ENCODE results near the gene TFAP2A. TPM values are rescaled to one million over a fixed set of nuclear protein-coding genes. Genes with fewer than 3 reads are reported as not detected.

TFAP2A gene
- total RNA-seq, 5 donors from 2014 or later (not counting 1 experiment from before 2014, with no cell fraction given) = 0.15 to 0.69 (median 0.28) TPM; not detected in 2

GRCh38 chr6:10446548-10446947 is 31.7 kb upstream of the TFAP2A start:
- no peak overlapping the region for H3K27ac Mint-ChIP-seq
- CTCF ChIA-PET = interaction anchor here in 1 of 2 donors (0.6 kb wide), 2 partner anchors 19 to 273 kb away, joined by 4 read pairs; no protein-coding TSS in a partner anchor
- H3K36me3 Mint-ChIP-seq = no peaks in the 10 kb centered on the region
- Histone ChIP-seq H3K4me1 (ENCODE audit: control insufficient read depth in 1 of 2, extremely low read depth in 1 of 2, insufficient read depth in 2 of 2, low read length in 2 of 2) (no peaks in the 10 kb centered on the region), H3K36me3 (ENCODE audit: control insufficient read depth in 2 of 2, extremely low read depth in 1 of 2, insufficient read depth in 1 of 2, low read length in 1 of 2) (no peaks in the 10 kb centered on the region), H3K4me3 (ENCODE audit: control insufficient read depth in 1 of 2, extremely low read depth in 1 of 2, low read length in 1 of 2) (no peak overlapping the region), H3K27me3 (replicated peaks in 1 of 2; ENCODE audit: control insufficient read depth in 2 of 2, extremely low read depth in 1 of 2, insufficient read depth in 2 of 2, low read length in 1 of 2) (peaks cover 0 to 14% of the 10 kb centered on the region in 2 experiments), H3K27ac (ENCODE audit: low read length) (no peak overlapping the region), H3K9me3 (no peaks in the 10 kb centered on the region)
- H3K27me3 Mint-ChIP-seq = peaks cover 37 to 42% of the 10 kb centered on the region in 2 donors
- DNase-seq = no peak
- no peaks in the 10 kb centered on the region for H3K4me1 Mint-ChIP-seq
- no peak for ATAC-seq (replicated peaks in 1 of 4)
- no CpG with 5 or more reads among the region's 1 CpG for WGBS (ENCODE audit: insufficient coverage)
- no peaks in the 10 kb centered on the region for H3K9me3 Mint-ChIP-seq
- H3K4me3 Mint-ChIP-seq = no peak overlapping the region
- POLR2A ChIA-PET = no interaction called here

GRCh38 chr6:10441655-10442009 is 26.8 kb upstream of the TFAP2A start:
- DNase-seq (no peak), ATAC-seq (replicated peaks in 1 of 4) (no peak)
- H3K27me3 ChIP-seq (replicated peaks in 1 of 2; ENCODE audit: control insufficient read depth in 2 of 2, extremely low read depth in 1 of 2, insufficient read depth in 2 of 2, low read length in 1 of 2) = peaks cover 0 to 4% of the 10 kb centered on the region in 2 experiments
- H3K4me3 Mint-ChIP-seq = no peak overlapping the region
- H3K4me3 ChIP-seq (ENCODE audit: control insufficient read depth in 1 of 2, extremely low read depth in 1 of 2, low read length in 1 of 2) = no peak overlapping the region
- WGBS (ENCODE audit: insufficient coverage) = no CpG with 5 or more reads among the region's 3 CpGs
- H3K36me3 Mint-ChIP-seq = no peaks in the 10 kb centered on the region
- no peaks in the 10 kb centered on the region for H3K4me1 ChIP-seq (ENCODE audit: control insufficient read depth in 1 of 2, extremely low read depth in 1 of 2, insufficient read depth in 2 of 2, low read length in 2 of 2)
- H3K9me3 Mint-ChIP-seq = no peaks in the 10 kb centered on the region
- ChIA-PET CTCF (no interaction called here), POLR2A (no interaction called here)
- H3K27ac ChIP-seq (ENCODE audit: low read length) = no peak overlapping the region
- H3K36me3 ChIP-seq (ENCODE audit: control insufficient read depth in 2 of 2, extremely low read depth in 1 of 2, insufficient read depth in 1 of 2, low read length in 1 of 2) = no peaks in the 10 kb centered on the region
- no peak overlapping the region for H3K27ac Mint-ChIP-seq
- no peaks in the 10 kb centered on the region for H3K9me3 ChIP-seq
- no peaks in the 10 kb centered on the region for H3K4me1 Mint-ChIP-seq
- H3K27me3 Mint-ChIP-seq = peaks cover 24 to 35% of the 10 kb centered on the region in 2 donors

- WGBS (ENCODE audit: insufficient coverage) = 43% methylated on average over 1 of the region's 7 CpGs
- ATAC-seq (replicated peaks in 1 of 4) (no peak), DNase-seq (no peak)
- Mint-ChIP-seq H3K27ac (no peak overlapping the region), H3K36me3 (no peaks in the 10 kb centered on the region), H3K4me3 (no peak overlapping the region), H3K27me3 (peaks cover 24 to 30% of the 10 kb centered on the region in 2 donors), H3K4me1 (no peaks in the 10 kb centered on the region), H3K9me3 (no peaks in the 10 kb centered on the region)
- H3K27me3 ChIP-seq (replicated peaks in 1 of 2; ENCODE audit: control insufficient read depth in 2 of 2, extremely low read depth in 1 of 2, insufficient read depth in 2 of 2, low read length in 1 of 2) = peaks cover 0 to 4% of the 10 kb centered on the region in 2 experiments
- no peaks in the 10 kb centered on the region for H3K9me3 ChIP-seq
- no peaks in the 10 kb centered on the region for H3K36me3 ChIP-seq (ENCODE audit: control insufficient read depth in 2 of 2, extremely low read depth in 1 of 2, insufficient read depth in 1 of 2, low read length in 1 of 2)
- no peak overlapping the region for H3K27ac ChIP-seq (ENCODE audit: low read length)
- H3K4me3 ChIP-seq (ENCODE audit: control insufficient read depth in 1 of 2, extremely low read depth in 1 of 2, low read length in 1 of 2) = no peak overlapping the region
- POLR2A ChIA-PET = no interaction called here
- CTCF ChIA-PET = no interaction called here
- no peaks in the 10 kb centered on the region for H3K4me1 ChIP-seq (ENCODE audit: control insufficient read depth in 1 of 2, extremely low read depth in 1 of 2, insufficient read depth in 2 of 2, low read length in 2 of 2)
These were observed 26.3 kb upstream of the TFAP2A start for GRCh38 chr6:10441004-10441654.

GRCh38 chr6:10437891-10438290 is 23.0 kb upstream of the TFAP2A start:
- no peak overlapping the region for H3K4me3 ChIP-seq (ENCODE audit: control insufficient read depth in 1 of 2, extremely low read depth in 1 of 2, low read length in 1 of 2)
- peaks cover 0 to 4% of the 10 kb centered on the region in 2 experiments for H3K4me1 ChIP-seq (ENCODE audit: control insufficient read depth in 1 of 2, extremely low read depth in 1 of 2, insufficient read depth in 2 of 2, low read length in 2 of 2)
- no peaks in the 10 kb centered on the region for H3K36me3 ChIP-seq (ENCODE audit: control insufficient read depth in 2 of 2, extremely low read depth in 1 of 2, insufficient read depth in 1 of 2, low read length in 1 of 2)
- no peaks in the 10 kb centered on the region for H3K9me3 ChIP-seq
- peaks cover 0 to 6% of the 10 kb centered on the region in 2 experiments for H3K27me3 ChIP-seq (replicated peaks in 1 of 2; ENCODE audit: control insufficient read depth in 2 of 2, extremely low read depth in 1 of 2, insufficient read depth in 2 of 2, low read length in 1 of 2)
- ChIA-PET POLR2A (no interaction called here), CTCF (no interaction called here)
- Mint-ChIP-seq H3K9me3 (no peaks in the 10 kb centered on the region), H3K27ac (no peak overlapping the region), H3K4me3 (no peak overlapping the region), H3K27me3 (peaks cover 24 to 26% of the 10 kb centered on the region in 2 donors), H3K4me1 (peaks cover 1 to 8% (median 7%) of the 10 kb centered on the region in 3 donors), H3K36me3 (no peaks in the 10 kb centered on the region)
- no peak overlapping the region for H3K27ac ChIP-seq (ENCODE audit: low read length)
- DNase-seq (no peak), ATAC-seq (replicated peaks in 1 of 4) (no peak)
- 69% methylated on average over 2 of the region's 3 CpGs for WGBS (ENCODE audit: insufficient coverage)

- CTCF ChIA-PET = interaction anchor here (0.7 to 2.2 kb wide), 3 partner anchors 798 to 1452 kb away, joined by 3 to 10 read pairs (median 4); no protein-coding TSS in a partner anchor
- ATAC-seq (replicated peaks in 1 of 4) (no peak), DNase-seq (no peak)
- peaks cover 2 to 12% of the 10 kb centered on the region in 2 experiments for H3K27me3 ChIP-seq (replicated peaks in 1 of 2; ENCODE audit: control insufficient read depth in 2 of 2, extremely low read depth in 1 of 2, insufficient read depth in 2 of 2, low read length in 1 of 2)
- no peak overlapping the region for H3K4me3 ChIP-seq (ENCODE audit: control insufficient read depth in 1 of 2, extremely low read depth in 1 of 2, low read length in 1 of 2)
- no peaks in the 10 kb centered on the region for H3K9me3 ChIP-seq
- 0% methylated on average over 1 of the region's 4 CpGs for WGBS (ENCODE audit: insufficient coverage)
- H3K36me3 ChIP-seq (ENCODE audit: control insufficient read depth in 2 of 2, extremely low read depth in 1 of 2, insufficient read depth in 1 of 2, low read length in 1 of 2) = no peaks in the 10 kb centered on the region
- Mint-ChIP-seq H3K4me3 (no peak overlapping the region), H3K9me3 (no peaks in the 10 kb centered on the region), H3K27ac (no peak overlapping the region), H3K27me3 (peaks cover 15 to 25% of the 10 kb centered on the region in 2 donors), H3K4me1 (peaks cover 7 to 12% (median 7%) of the 10 kb centered on the region in 3 donors), H3K36me3 (no peaks in the 10 kb centered on the region)
- POLR2A ChIA-PET = interaction anchor here (0.6 kb wide), 2 partner anchors 10 to 55 kb away, joined by 5 to 7 read pairs; no protein-coding TSS in a partner anchor
- peaks cover 0 to 8% of the 10 kb centered on the region in 2 experiments for H3K4me1 ChIP-seq (ENCODE audit: control insufficient read depth in 1 of 2, extremely low read depth in 1 of 2, insufficient read depth in 2 of 2, low read length in 2 of 2)
- H3K27ac ChIP-seq (ENCODE audit: low read length) = no peak overlapping the region
These were observed 19.4 kb upstream of the TFAP2A start for GRCh38 chr6:10434235-10434634.

- Mint-ChIP-seq H3K4me1 (peaks cover 7 to 12% (median 7%) of the 10 kb centered on the region in 3 donors), H3K9me3 (no peaks in the 10 kb centered on the region), H3K27ac (no peak overlapping the region), H3K27me3 (peaks cover 15 to 32% of the 10 kb centered on the region in 2 donors), H3K36me3 (no peaks in the 10 kb centered on the region), H3K4me3 (no peak overlapping the region)
- Histone ChIP-seq H3K36me3 (ENCODE audit: control insufficient read depth in 2 of 2, extremely low read depth in 1 of 2, insufficient read depth in 1 of 2, low read length in 1 of 2) (no peaks in the 10 kb centered on the region), H3K9me3 (no peaks in the 10 kb centered on the region), H3K4me1 (ENCODE audit: control insufficient read depth in 1 of 2, extremely low read depth in 1 of 2, insufficient read depth in 2 of 2, low read length in 2 of 2) (peaks cover 0 to 8% of the 10 kb centered on the region in 2 experiments), H3K27me3 (replicated peaks in 1 of 2; ENCODE audit: control insufficient read depth in 2 of 2, extremely low read depth in 1 of 2, insufficient read depth in 2 of 2, low read length in 1 of 2) (peaks cover 2 to 12% of the 10 kb centered on the region in 2 experiments), H3K27ac (ENCODE audit: low read length) (no peak overlapping the region), H3K4me3 (ENCODE audit: control insufficient read depth in 1 of 2, extremely low read depth in 1 of 2, low read length in 1 of 2) (no peak overlapping the region)
- ChIA-PET CTCF (interaction anchor here (0.6 to 2.2 kb wide), 3 partner anchors 1441 to 1451 kb away, joined by 3 to 10 read pairs (median 4); no protein-coding TSS in a partner anchor), POLR2A (no interaction called here)
- no peak for DNase-seq
- WGBS (ENCODE audit: insufficient coverage) = 67% methylated on average over 2 of the region's 4 CpGs
- ATAC-seq (replicated peaks in 1 of 4) = no peak
These were observed 18.4 kb upstream of the TFAP2A start for GRCh38 chr6:10433322-10433721.

All from T-cell (primary cell).